ENCODE results near the gene EXOC3L1.

EXOC3L1 gene

GRCh38 chr16:67228034-67228785 lies 38.3 kb upstream of the EXOC3L1 start:
- FAIRE-seq (no peak), DNase-seq (ENCODE audit: insufficient read length, low spot score) (no peak)
- TF ChIP-seq, protein P1, sequence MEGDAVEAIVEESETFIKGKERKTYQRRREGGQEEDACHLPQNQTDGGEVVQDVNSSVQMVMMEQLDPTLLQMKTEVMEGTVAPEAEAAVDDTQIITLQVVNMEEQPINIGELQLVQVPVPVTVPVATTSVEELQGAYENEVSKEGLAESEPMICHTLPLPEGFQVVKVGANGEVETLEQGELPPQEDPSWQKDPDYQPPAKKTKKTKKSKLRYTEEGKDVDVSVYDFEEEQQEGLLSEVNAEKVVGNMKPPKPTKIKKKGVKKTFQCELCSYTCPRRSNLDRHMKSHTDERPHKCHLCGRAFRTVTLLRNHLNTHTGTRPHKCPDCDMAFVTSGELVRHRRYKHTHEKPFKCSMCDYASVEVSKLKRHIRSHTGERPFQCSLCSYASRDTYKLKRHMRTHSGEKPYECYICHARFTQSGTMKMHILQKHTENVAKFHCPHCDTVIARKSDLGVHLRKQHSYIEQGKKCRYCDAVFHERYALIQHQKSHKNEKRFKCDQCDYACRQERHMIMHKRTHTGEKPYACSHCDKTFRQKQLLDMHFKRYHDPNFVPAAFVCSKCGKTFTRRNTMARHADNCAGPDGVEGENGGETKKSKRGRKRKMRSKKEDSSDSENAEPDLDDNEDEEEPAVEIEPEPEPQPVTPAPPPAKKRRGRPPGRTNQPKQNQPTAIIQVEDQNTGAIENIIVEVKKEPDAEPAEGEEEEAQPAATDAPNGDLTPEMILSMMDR (IDR thresholded peaks at IDR 0.05; ENCODE audit: insufficient read depth, missing control alignments) = no peak

DNA sequence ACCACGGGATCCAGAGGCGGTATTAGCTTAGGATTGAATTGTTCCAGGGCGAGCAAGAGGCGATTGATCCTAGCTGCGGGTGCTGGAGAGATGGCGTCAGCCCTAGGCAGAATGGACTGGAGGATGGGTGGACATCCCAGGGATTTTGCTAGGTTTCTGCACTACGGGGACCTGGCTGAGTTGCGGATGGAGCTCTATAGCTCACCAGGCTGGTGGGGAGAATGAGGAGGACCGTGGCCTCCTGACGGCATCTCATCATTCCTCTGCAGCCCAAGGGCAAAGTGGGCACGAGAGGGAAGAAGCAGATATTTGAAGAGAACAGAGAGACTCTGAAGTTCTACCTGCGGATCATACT lies 37.6 kb upstream of the EXOC3L1 start:
- no peak for FAIRE-seq
- TF ChIP-seq, protein P1 (IDR thresholded peaks at IDR 0.05; ENCODE audit: insufficient read depth, missing control alignments) = no peak
- DNase-seq (ENCODE audit: insufficient read length, low spot score) = no peak

DNA sequence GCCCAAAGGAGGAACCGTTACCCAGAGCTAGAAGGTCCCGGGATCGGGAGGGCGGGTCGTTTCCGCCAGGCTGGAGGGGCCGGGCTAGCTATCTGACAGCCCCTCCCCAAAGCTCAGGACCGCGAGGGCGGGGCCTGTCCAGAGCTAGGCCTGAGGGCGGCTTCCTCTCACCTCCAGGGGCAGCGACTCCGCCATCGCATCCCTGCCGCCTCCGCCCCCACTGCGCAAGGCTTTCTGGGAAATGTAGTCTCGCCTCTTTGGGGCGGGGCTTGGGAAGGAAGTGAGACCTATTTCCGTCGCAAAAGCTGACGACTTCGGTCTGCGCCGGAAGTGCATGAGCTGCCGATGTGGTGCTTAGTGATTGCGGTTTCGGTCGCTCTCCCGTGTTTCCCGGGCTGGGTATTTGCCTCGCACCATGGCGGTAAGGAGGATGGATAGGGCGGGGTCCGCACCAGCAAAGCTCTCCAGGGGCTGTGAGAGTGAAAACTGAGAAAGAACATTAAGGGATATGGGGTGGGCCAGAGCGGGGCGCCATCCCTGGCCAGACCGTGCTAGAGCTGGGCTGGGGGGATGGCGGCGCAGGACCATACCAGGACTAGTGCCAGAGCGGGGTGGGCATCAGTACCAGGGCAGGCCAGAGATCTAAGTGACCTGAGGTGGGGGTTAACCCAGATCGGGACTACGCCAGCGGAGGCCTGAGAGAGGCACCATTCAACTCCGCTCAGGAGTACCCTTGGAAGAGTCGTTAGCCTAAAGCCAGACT lies 37.0 kb upstream of the EXOC3L1 start, which contains the start of gene TMEM208:
TSS of gene TMEM208 (plus strand) at position 327 of the 763 bp plus-strand sequence. CDS start at position 416, 89 bp downstream.
- TF ChIP-seq, protein P1 (IDR thresholded peaks at IDR 0.05; ENCODE audit: insufficient read depth, missing control alignments) = peak; percentile 3
- DNase-seq (ENCODE audit: insufficient read length, low spot score) (peak; percentile 75), FAIRE-seq (no peak)

GRCh38 chr16:67226295-67226803 lies 36.4 kb upstream of the EXOC3L1 start:
- DNase-seq (ENCODE audit: insufficient read length, low spot score) = no peak
- TF ChIP-seq, protein P1 (IDR thresholded peaks at IDR 0.05; ENCODE audit: insufficient read depth, missing control alignments) = no peak
- FAIRE-seq = no peak

- DNase-seq (ENCODE audit: insufficient read length, low spot score) (no peak), FAIRE-seq (no peak)
- TF ChIP-seq, protein P1 (IDR thresholded peaks at IDR 0.05; ENCODE audit: insufficient read depth, missing control alignments) = no peak
Observed at GRCh38 chr16:67223992-67224391, 34.1 kb upstream of the EXOC3L1 start.

- FAIRE-seq (no peak), DNase-seq (ENCODE audit: insufficient read length, low spot score) (no peak)
- TF ChIP-seq, protein P1 (IDR thresholded peaks at IDR 0.05; ENCODE audit: insufficient read depth, missing control alignments) = no peak
Observed at GRCh38 chr16:67216612-67217490, 26.9 kb upstream of the EXOC3L1 start.
